ENCODE data around the gene ARID5B. TPM values are rescaled to one million over a fixed set of nuclear protein-coding genes. Genes with fewer than 3 reads are reported as not detected.

The ARID5B gene
- total RNA-seq, 1 experiment from 2014 or later, result 0.04 TPM

DNA sequence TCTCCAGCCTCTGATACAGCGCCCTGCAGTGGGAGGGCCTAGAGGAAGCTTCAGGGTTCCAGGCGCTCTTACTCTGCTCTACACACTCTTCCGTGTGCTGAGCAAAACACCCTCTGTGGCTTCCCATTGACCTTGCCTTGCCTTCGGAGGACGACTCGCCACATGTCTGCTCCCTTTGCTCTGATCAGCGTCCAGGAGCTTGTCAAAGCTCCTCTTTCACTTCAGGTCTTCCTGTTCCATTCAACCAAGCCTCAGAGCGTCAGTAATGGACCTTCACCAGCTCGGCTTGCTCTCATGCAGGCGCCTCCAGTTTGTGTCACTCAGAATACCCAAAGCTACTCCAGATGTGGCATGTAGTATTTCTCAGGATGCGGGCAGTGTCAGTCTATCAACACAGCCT is 173.9 kb downstream of the ARID5B start:
- Histone ChIP-seq H4K5ac (ENCODE audit: insufficient read length, low read depth, low read length) (no peak overlapping the region), H3K14ac (ENCODE audit: insufficient read depth, low read length) (no peak overlapping the region), H3K79me1 (ENCODE audit: insufficient read depth, low read depth, low read length, poor library complexity, severe bottlenecking) (no peaks in the 10 kb centered on the region), H2BK15ac (ENCODE audit: low read depth, low read length) (no peak overlapping the region), H3K4me2 (ENCODE audit: insufficient read depth, insufficient read length, low read length) (no peak overlapping the region), H3K9ac (ENCODE audit: extremely low read depth, insufficient read length, low read length) (no peak overlapping the region), H4K8ac (replicated peaks; ENCODE audit: insufficient read length, low read depth, low read length) (no peak overlapping the region), H2BK5ac (ENCODE audit: insufficient read length, low read length) (no peak overlapping the region), H3K79me2 (ENCODE audit: insufficient read depth, low read length) (no peaks in the 10 kb centered on the region), H3K4ac (ENCODE audit: low read depth, low read length) (no peak overlapping the region), H2BK12ac (ENCODE audit: insufficient read length, low read depth, low read length) (no peak overlapping the region), H3K18ac (ENCODE audit: insufficient read length, low read depth, low read length) (no peak overlapping the region), H3K23me2 (ENCODE audit: insufficient read length, low read depth, low read length, poor library complexity, severe bottlenecking) (no peaks in the 10 kb centered on the region), H3K56ac (ENCODE audit: insufficient read length, low read depth, low read length) (no peak overlapping the region), H3T11ph (ENCODE audit: low read length) (no peak overlapping the region), H3K9me3 (ENCODE audit: control insufficient read depth, low read depth, low read length) (no peaks in the 10 kb centered on the region), H2BK120ac (ENCODE audit: low read depth, low read length, poor library complexity, severe bottlenecking) (no peak overlapping the region), H2BK20ac (ENCODE audit: low read depth, low read length, poor library complexity, severe bottlenecking) (no peak overlapping the region), H2AFZ (ENCODE audit: low read length) (no peak overlapping the region), H3K27ac (ENCODE audit: insufficient read length, low read depth, low read length) (no peak overlapping the region), H4K20me1 (ENCODE audit: control insufficient read depth, insufficient read depth, insufficient read length) (no peaks in the 10 kb centered on the region), H3K4me1 (ENCODE audit: insufficient read depth, low read length) (no peaks in the 10 kb centered on the region), H3K23ac (ENCODE audit: insufficient read length, low read depth, low read length) (no peak overlapping the region), H4K91ac (ENCODE audit: insufficient read length, low read depth, low read length) (no peak overlapping the region), H3K27me3 (ENCODE audit: insufficient read depth, low read length) (no peaks in the 10 kb centered on the region), H2AK5ac (ENCODE audit: insufficient read length, low read length) (no peak overlapping the region)
- peaks cover 3% of the 10 kb centered on the region in 2 experiments; a peak in 2 of 4 replicates for H3K4me1 Mint-ChIP-seq
- no CpG with 5 or more reads among the region's 11 CpGs for WGBS (ENCODE audit: extremely low coverage, insufficient read length, low lambda C conversion rate)
- no peak overlapping the region for H3K4me3 Mint-ChIP-seq
- TF ChIP-seq, protein P1, sequence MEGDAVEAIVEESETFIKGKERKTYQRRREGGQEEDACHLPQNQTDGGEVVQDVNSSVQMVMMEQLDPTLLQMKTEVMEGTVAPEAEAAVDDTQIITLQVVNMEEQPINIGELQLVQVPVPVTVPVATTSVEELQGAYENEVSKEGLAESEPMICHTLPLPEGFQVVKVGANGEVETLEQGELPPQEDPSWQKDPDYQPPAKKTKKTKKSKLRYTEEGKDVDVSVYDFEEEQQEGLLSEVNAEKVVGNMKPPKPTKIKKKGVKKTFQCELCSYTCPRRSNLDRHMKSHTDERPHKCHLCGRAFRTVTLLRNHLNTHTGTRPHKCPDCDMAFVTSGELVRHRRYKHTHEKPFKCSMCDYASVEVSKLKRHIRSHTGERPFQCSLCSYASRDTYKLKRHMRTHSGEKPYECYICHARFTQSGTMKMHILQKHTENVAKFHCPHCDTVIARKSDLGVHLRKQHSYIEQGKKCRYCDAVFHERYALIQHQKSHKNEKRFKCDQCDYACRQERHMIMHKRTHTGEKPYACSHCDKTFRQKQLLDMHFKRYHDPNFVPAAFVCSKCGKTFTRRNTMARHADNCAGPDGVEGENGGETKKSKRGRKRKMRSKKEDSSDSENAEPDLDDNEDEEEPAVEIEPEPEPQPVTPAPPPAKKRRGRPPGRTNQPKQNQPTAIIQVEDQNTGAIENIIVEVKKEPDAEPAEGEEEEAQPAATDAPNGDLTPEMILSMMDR (conservative IDR thresholded peaks at IDR 0.05), result no peak
- H3K27me3 Mint-ChIP-seq (ENCODE audit: low read depth), result no peaks in the 10 kb centered on the region
- no peak for DNase-seq
- no peaks in the 10 kb centered on the region for H3K36me3 Mint-ChIP-seq (ENCODE audit: insufficient read depth in 1 of 3, low read depth in 3 of 3)
- no peaks in the 10 kb centered on the region for H3K9me3 Mint-ChIP-seq
- H3K27ac Mint-ChIP-seq, result no peak overlapping the region
